Ovary (tissue), 9 donors: ENCODE results near the gene AOPEP. TPM values are rescaled to one million over a fixed set of nuclear protein-coding genes. Genes with fewer than 3 reads are reported as not detected.

Source experiments
- DNase-seq, 5 donors: peaks; one replicate each; pipeline ENCODE4 v3.0.0-alpha.2; 2019 to 2020
- H3K27ac ChIP-seq, 2 donors: fragments of 200-600 bp; one replicate each; pipeline versions ENCODE4 v1.5.1 to v1.8.0; 2019 to 2022
- H3K27me3 ChIP-seq: fragments of 200-600 bp; one replicate; pipeline ENCODE4 v1.8.0; 2022
- H3K36me3 ChIP-seq: fragments of 200-600 bp; sonication (generic); one replicate; pipeline ENCODE4 v1.5.1; 2019
- H3K4me1 ChIP-seq: one replicate; pipeline ENCODE4 v1.8.1; 2013; ENCODE audit warnings: mild to moderate bottlenecking, moderate library complexity; ENCODE audit not compliant: insufficient read depth
- H3K4me3 ChIP-seq: fragments of 200-600 bp; sonication (generic); one replicate; pipeline ENCODE4 v1.5.1; 2017
- H3K9me3 ChIP-seq, 2 donors: fragments of 200-600 bp in 1 of 2; sonication (generic) in 1 of 2; one replicate each; pipeline versions ENCODE4 v1.5.1 to v1.8.1; 2013 to 2019; ENCODE audit warnings: mild to moderate bottlenecking in 1 of 2, moderate library complexity in 1 of 2
- CTCF ChIP-seq, 3 donors: fragments of 450-650 bp in 2 of 3; fragments of 200-600 bp in 1 of 3; IDR thresholded peaks; one replicate each; pipeline versions ENCODE4 v1.5.1 to v1.8.0; 2016 to 2022; ENCODE audit warnings: antibody characterized with exemption in 3 of 3, mild to moderate bottlenecking in 1 of 3
- EP300 ChIP-seq: sonication (generic); formaldehyde crosslinking; IDR thresholded peaks from one replicate; pipeline ENCODE4 v1.6.1; 2017; ENCODE audit warnings: antibody characterized with exemption
- POLR2A ChIP-seq: fragments of 450-650 bp; IDR thresholded peaks from one replicate; pipeline ENCODE4 v1.6.1; 2017; ENCODE audit warnings: antibody characterized with exemption, mild to moderate bottlenecking, moderate library complexity
- WGBS, 3 donors: extraction: QIAGEN DNeasy Blood & Tissue Kit in 1 of 3; methylation state at CpG; one replicate each; pipeline versions ENCODE4 v1.1.5 to v1.1.7; 2013 to 2017; 5-methylcytosine and 5-hydroxymethylcytosine counted together
- intact Hi-C, 4 donors: fragments of 100-400 bp; cut with DNase I; formaldehyde crosslinking; loops; one replicate each; pipeline versions ENCODE4 v1.11.0 to v1.15.1; 2022 to 2023
- polyA plus RNA-seq, 2 donors: library from polyadenylated mRNA; stranded (reverse); fragments of 200-250 nt in 1 of 2; fragments of 350-450 nt in 1 of 2; fragmentation: Illumina TruSeq in 1 of 2; extraction: RNeasy Lipid Tissue Mini Kit (QIAGEN cat#74804) in 1 of 2; gene quantifications; one replicate each; pipeline ENCODE4 v1.2.3, GENCODE V29; 2013 to 2014
- total RNA-seq, 7 donors: library from RNA; depleted of rRNA in 2 of 7; stranded (reverse); fragments of >200 nt in 2 of 7; fragmentation: NEBNext Ultra II Directional in 3 of 7; extraction: Animal tissue kit (Norgen Biotek cat#: 25700) in 3 of 7; gene quantifications; one replicate each; pipeline versions ENCODE4 v1.1.0 to v1.2.4, GENCODE V29; 2016 to 2023
- donor health status: DM: no; HTN: no; CAD: no; lungs with moderate emphysema.
- donor health status: DM: no; HTN: no; CAD: no.
- donor health status: Bipolar disorder and iron deficiency.
- donor health status: DM: yes; HTN: yes; CAD: no.
- donor health status: DM: no; HTN: no; CAD: no.
- donor health status: DM: yes; HTN: yes; CAD: no.

The AOPEP gene
- total and polyA plus RNA-seq, 9 donors = 40.0 to 141 (median 82.1) TPM

DNA sequence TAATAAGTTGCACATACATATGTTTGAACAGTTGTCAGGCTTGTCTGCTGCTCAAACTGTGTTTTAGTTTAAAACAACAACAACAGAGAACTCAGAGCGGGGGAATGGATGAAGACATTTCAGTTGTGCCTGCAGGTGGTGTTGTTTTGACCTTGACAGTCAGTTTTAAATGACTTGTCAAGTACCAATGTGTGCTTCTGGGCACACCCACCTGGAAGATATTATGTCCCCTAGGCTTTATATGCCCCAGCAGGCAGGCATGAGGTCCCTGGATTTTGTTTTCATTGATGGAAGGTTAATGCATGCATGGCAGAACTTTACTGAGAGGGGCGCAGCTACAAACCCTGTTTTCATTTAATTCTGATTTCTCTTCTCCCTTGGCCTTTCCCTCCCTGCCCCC, 84.6 kb downstream of the AOPEP start:
- H3K27ac ChIP-seq = no peak overlapping the region
- TF ChIP-seq EP300 (no peak), POLR2A (no peak), CTCF (IDR thresholded peaks at IDR 0.05) (no peak)

DNA sequence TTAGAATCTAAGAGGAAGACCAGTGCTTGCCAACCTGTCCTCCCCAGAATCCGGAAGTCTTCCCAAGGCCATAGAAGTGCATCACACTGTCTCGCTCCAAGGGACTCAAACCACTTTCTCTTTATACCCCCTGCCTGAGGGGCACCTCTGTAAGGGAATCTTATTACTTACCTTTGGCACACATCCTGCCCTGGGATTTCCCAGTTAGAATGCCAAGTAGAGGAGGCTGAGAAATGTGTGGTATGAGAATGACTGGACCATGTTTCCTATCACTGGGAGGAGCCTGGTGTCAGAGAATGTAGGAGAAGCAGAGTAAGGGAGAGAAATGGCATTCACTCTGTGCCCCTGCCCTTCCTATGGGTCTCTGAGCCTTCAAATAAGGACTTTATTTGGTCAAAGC, 85.8 kb downstream of the AOPEP start:
- intact Hi-C loops = no loop called here

More for the DNA sequence above, 84.6 kb downstream of the AOPEP start:
- no peak for DNase-seq
- intact Hi-C loops = no loop called here
- no peak overlapping the region for H3K4me3 ChIP-seq
- no peaks in the 10 kb centered on the region for H3K9me3 ChIP-seq
- peaks cover 4% of the 10 kb centered on the region for H3K4me1 ChIP-seq
- no peaks in the 10 kb centered on the region for H3K27me3 ChIP-seq
- WGBS, 3 donors = 98 to 100% (median 98%) methylated on average over 2 of the region's 2 CpGs
- H3K36me3 ChIP-seq = no peaks in the 10 kb centered on the region

GRCh38 chr9:94813379-94813778, 86.9 kb downstream of the AOPEP start:
- Histone ChIP-seq H3K4me1 (peaks cover 5% of the 10 kb centered on the region), H3K4me3 (no peak overlapping the region), H3K27me3 (no peaks in the 10 kb centered on the region), H3K36me3 (no peaks in the 10 kb centered on the region), H3K27ac (no peak overlapping the region), H3K9me3 (no peaks in the 10 kb centered on the region)
- no peak for DNase-seq
- intact Hi-C loops = no loop called here
- TF ChIP-seq POLR2A = no peak
- TF ChIP-seq EP300 = no peak
- no peak for TF ChIP-seq CTCF (IDR thresholded peaks at IDR 0.05)
- WGBS, 3 donors = 80 to 90% (median 81%) methylated on average over 1 of the region's 1 CpG

More for the DNA sequence above, 85.8 kb downstream of the AOPEP start:
- Histone ChIP-seq H3K4me3 (no peak overlapping the region), H3K4me1 (peaks cover 6% of the 10 kb centered on the region), H3K27me3 (no peaks in the 10 kb centered on the region), H3K9me3 (no peaks in the 10 kb centered on the region), H3K27ac (no peak overlapping the region), H3K36me3 (no peaks in the 10 kb centered on the region)
- no peak for DNase-seq
- 95 to 98% (median 97%) methylated on average over 2 of the region's 2 CpGs for WGBS, 3 donors
- no peak for TF ChIP-seq EP300
- no peak for TF ChIP-seq CTCF (IDR thresholded peaks at IDR 0.05)

GRCh38 chr9:94817291-94818177, 91.0 kb downstream of the AOPEP start:
- intact Hi-C loops = no loop called here
- no peak for DNase-seq
- WGBS, 3 donors = 74 to 89% (median 84%) methylated on average over 7 of the region's 7 CpGs
- no peaks in the 10 kb centered on the region for H3K36me3 ChIP-seq
- TF ChIP-seq EP300 (no peak), POLR2A (no peak), CTCF (IDR thresholded peaks at IDR 0.05) (no peak)
- H3K27ac ChIP-seq = no peak overlapping the region
- H3K4me1 ChIP-seq = peaks cover 10% of the 10 kb centered on the region
- H3K9me3 ChIP-seq = no peaks in the 10 kb centered on the region
- H3K27me3 ChIP-seq = no peaks in the 10 kb centered on the region
- H3K4me3 ChIP-seq = no peak overlapping the region
